Sigmoid colon (tissue), 7 donors: ENCODE results near the gene CARMIL3. TPM values are rescaled to one million over a fixed set of nuclear protein-coding genes. Genes with fewer than 3 reads are reported as not detected.

Experiments used
- DNase-seq: peaks from one replicate; pipeline ENCODE4 v3.0.0-alpha.2; 2019
- H3K27ac ChIP-seq, 4 donors: fragments of 200-600 bp; sonication (generic); one replicate each; pipeline ENCODE4 v1.5.1; 2016 to 2019; ENCODE audit warnings: mild to moderate bottlenecking in 1 of 4
- H3K27me3 ChIP-seq, 3 donors: fragments of 200-600 bp; sonication (generic); one replicate each; pipeline ENCODE4 v1.5.1; 2019; ENCODE audit warnings: mild to moderate bottlenecking in 1 of 3
- H3K36me3 ChIP-seq, 4 donors: fragments of 200-600 bp; sonication (generic); one replicate each; pipeline ENCODE4 v1.5.1; 2016 to 2019
- H3K4me1 ChIP-seq, 4 donors: fragments of 200-600 bp; sonication (generic); one replicate each; pipeline ENCODE4 v1.5.1; 2017 to 2019
- H3K4me3 ChIP-seq, 4 donors: fragments of 200-600 bp; sonication (generic); one replicate each; pipeline ENCODE4 v1.5.1; 2017 to 2019; ENCODE audit warnings: mild to moderate bottlenecking in 2 of 4, moderate library complexity in 1 of 4
- H3K9me3 ChIP-seq, 4 donors: fragments of 200-600 bp in 3 of 4; sonication (generic) in 3 of 4; one replicate each; pipeline versions ENCODE4 v1.5.1 to v1.6.1; 2013 to 2019
- EP300 ChIP-seq, 4 donors: sonication (generic); formaldehyde crosslinking; IDR thresholded peaks; one replicate each; pipeline ENCODE4 v1.6.1; 2017; ENCODE audit warnings: antibody characterized with exemption in 4 of 4
- POLR2A ChIP-seq, 2 donors: fragments of 450-650 bp; IDR thresholded peaks; one replicate each; pipeline ENCODE4 v1.6.1; 2016; ENCODE audit warnings: antibody characterized with exemption in 2 of 2, mild to moderate bottlenecking in 2 of 2, moderate library complexity in 2 of 2
- POLR2AphosphoS5 ChIP-seq, 4 donors: sonication (generic); formaldehyde crosslinking; IDR thresholded peaks; one replicate each; pipeline ENCODE4 v1.6.1; 2017; ENCODE audit warnings: antibody characterized with exemption in 4 of 4
- WGBS, 2 donors: extraction: QIAGEN DNeasy Blood & Tissue Kit; methylation state at CpG; one replicate each; pipeline ENCODE4 v1.1.7; 2013; 5-methylcytosine and 5-hydroxymethylcytosine counted together
- intact Hi-C: fragments of 100-400 bp; cut with DNase I; formaldehyde crosslinking; loops from one replicate; pipeline ENCODE4 v1.15.1; 2023
- polyA plus RNA-seq, 3 donors: library from polyadenylated mRNA; stranded (reverse); fragments of 200-250 nt; gene quantifications; one replicate each; pipeline ENCODE4 v1.2.3, GENCODE V29; 2013
- total RNA-seq, 4 donors: library from RNA; depleted of rRNA; stranded (reverse); fragments of >200 nt; gene quantifications; one replicate each; pipeline ENCODE4 v1.1.0, GENCODE V29; 2016
- TF ChIP-seq, protein P1 (sequence below), 4 experiments: fragments of 450-650 bp in 3 of 4; fragments of 200-600 bp in 1 of 4; IDR thresholded peaks; one replicate each; pipeline ENCODE4 v1.5.1; 2016 to 2019; ENCODE audit warnings: antibody characterized with exemption in 4 of 4, mild to moderate bottlenecking in 3 of 4, moderate library complexity in 2 of 4
- donor health status: healthy with polysubstance abuse.
- donor health status: Bipolar disorder and iron deficiency.
- donor health status: healthy.

CARMIL3 gene
- total and polyA plus RNA-seq, 7 donors: under 0.01 to 3.3 (median 0.23) TPM

DNA sequence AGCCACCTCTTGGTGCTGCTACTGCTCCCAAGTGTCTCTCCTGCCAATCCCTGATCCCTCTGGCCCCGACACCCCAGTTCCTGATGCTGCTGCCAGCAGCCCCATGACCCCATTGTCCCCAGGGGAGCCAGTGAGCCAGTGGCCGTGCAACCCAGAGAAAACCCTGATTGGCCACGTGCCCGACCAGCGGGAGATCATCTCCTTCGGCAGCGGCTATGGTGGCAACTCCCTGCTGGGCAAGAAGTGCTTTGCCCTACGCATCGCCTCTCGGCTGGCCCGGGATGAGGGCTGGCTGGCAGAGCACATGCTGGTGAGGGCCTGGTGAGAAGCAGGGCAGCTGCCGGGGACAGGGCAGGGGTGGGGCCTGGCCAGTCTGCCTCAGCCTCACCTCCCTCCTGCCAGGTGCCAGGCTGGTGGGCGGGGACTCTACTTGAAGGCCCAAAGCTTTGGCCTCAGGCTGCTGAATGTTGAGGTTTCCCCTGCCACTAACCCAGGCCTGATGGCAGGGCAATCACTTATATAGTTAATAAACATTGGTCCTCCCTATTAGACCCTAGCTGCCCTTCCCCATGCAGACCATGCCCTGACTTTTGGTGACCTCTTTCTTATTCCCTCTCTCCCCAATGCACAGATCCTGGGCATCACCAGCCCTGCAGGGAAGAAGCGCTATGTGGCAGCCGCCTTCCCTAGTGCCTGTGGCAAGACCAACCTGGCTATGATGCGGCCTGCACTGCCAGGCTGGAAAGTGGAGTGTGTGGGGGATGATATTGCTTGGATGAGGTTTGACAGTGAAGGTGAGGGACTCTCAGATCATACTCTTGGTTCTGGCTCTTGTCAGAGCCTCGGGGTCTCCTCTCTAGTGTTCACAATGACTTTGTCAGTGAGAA lies 47.4 kb downstream of the CARMIL3 start:
- H3K9me3 ChIP-seq: no peaks in the 10 kb centered on the region
- peaks cover 0 to 12% (median 0%) of the 10 kb centered on the region in 4 donors for H3K36me3 ChIP-seq
- no peak overlapping the region for H3K4me3 ChIP-seq
- TF ChIP-seq, protein P1, sequence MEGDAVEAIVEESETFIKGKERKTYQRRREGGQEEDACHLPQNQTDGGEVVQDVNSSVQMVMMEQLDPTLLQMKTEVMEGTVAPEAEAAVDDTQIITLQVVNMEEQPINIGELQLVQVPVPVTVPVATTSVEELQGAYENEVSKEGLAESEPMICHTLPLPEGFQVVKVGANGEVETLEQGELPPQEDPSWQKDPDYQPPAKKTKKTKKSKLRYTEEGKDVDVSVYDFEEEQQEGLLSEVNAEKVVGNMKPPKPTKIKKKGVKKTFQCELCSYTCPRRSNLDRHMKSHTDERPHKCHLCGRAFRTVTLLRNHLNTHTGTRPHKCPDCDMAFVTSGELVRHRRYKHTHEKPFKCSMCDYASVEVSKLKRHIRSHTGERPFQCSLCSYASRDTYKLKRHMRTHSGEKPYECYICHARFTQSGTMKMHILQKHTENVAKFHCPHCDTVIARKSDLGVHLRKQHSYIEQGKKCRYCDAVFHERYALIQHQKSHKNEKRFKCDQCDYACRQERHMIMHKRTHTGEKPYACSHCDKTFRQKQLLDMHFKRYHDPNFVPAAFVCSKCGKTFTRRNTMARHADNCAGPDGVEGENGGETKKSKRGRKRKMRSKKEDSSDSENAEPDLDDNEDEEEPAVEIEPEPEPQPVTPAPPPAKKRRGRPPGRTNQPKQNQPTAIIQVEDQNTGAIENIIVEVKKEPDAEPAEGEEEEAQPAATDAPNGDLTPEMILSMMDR (IDR thresholded peaks at IDR 0.05): no peak
- TF ChIP-seq EP300 (IDR thresholded peaks at IDR 0.05): no peak
- no peak for TF ChIP-seq POLR2AphosphoS5 (IDR thresholded peaks at IDR 0.05)
- TF ChIP-seq POLR2A (IDR thresholded peaks at IDR 0.05): no peak
- H3K27me3 ChIP-seq: no peaks in the 10 kb centered on the region
- DNase-seq: no peak
- no peak overlapping the region for H3K27ac ChIP-seq
- intact Hi-C loops: loop anchor here (10.0 kb wide), 2 partner anchors 114 to 464 kb away; partner anchors contain the start of genes DHRS2 and DHRS4L2
- WGBS, 2 donors: 58 to 89% methylated on average over 17 of the region's 17 CpGs
- H3K4me1 ChIP-seq: peaks cover 0 to 10% (median 6%) of the 10 kb centered on the region in 4 donors

DNA sequence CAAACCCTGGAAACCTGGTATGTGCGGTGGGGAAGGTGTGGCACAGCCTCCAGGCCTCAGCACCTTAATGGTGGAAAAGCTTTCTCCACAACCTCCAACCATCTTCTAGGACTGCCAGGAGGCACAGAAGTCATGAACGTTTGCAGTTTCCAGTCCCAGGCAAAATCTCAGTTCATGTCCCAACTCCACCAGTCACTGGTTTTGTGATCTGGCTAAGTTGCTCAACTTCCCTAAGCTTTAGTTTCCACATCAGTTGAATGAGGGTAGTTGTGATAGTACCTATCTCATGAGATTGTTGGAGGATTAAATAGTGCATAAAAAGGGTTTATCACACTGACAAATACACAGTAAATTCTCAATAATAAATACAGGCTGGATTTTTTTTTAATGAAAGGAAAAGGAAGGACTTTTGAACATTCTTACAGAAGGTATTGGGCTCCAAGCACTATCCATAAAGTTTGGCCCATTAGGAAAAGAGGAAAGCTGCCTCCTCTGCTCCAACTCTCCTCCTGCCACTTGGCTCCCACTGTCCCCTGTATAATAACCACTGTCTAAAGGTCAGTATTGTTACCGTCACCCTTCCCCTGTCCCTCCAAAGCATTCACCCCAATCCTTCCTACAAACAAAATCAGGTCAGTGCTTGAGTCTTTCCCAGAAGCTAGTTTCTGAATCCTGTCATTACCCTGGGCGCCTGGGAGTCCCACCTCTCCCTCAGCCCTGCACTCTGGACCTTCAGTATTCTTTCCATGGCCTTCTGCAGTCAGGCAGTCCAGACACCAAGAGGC lies 48.6 kb downstream of the CARMIL3 start:
- DNase-seq: no peak
- Histone ChIP-seq H3K9me3 (no peaks in the 10 kb centered on the region), H3K36me3 (peaks cover 0 to 12% (median 0%) of the 10 kb centered on the region in 4 donors), H3K27me3 (no peaks in the 10 kb centered on the region), H3K4me3 (no peak overlapping the region), H3K4me1 (peaks cover 0 to 2% (median under 1%) of the 10 kb centered on the region in 4 donors), H3K27ac (no peak overlapping the region)
- WGBS, 2 donors: 85 to 89% methylated on average over 4 of the region's 4 CpGs
- TF ChIP-seq, protein P1 (IDR thresholded peaks at IDR 0.05): no peak
- TF ChIP-seq POLR2A (IDR thresholded peaks at IDR 0.05): no peak
- TF ChIP-seq POLR2AphosphoS5 (IDR thresholded peaks at IDR 0.05): no peak
- TF ChIP-seq EP300 (IDR thresholded peaks at IDR 0.05): no peak
- intact Hi-C loops: no loop called here

- DNase-seq: no peak
- intact Hi-C loops: no loop called here
- Histone ChIP-seq H3K27me3 (no peaks in the 10 kb centered on the region), H3K27ac (no peak overlapping the region), H3K36me3 (peaks cover 0 to 12% (median 0%) of the 10 kb centered on the region in 4 donors), H3K4me3 (no peak overlapping the region), H3K4me1 (no peaks in the 10 kb centered on the region), H3K9me3 (no peaks in the 10 kb centered on the region)
- WGBS, 2 donors: 95 to 96% methylated on average over 3 of the region's 3 CpGs
- TF ChIP-seq POLR2A (IDR thresholded peaks at IDR 0.05) (no peak), EP300 (IDR thresholded peaks at IDR 0.05) (no peak), POLR2AphosphoS5 (IDR thresholded peaks at IDR 0.05) (no peak)
- TF ChIP-seq, protein P1 (IDR thresholded peaks at IDR 0.05): no peak
Observed at GRCh38 chr14:24100982-24101494, 49.2 kb downstream of the CARMIL3 start.

DNA sequence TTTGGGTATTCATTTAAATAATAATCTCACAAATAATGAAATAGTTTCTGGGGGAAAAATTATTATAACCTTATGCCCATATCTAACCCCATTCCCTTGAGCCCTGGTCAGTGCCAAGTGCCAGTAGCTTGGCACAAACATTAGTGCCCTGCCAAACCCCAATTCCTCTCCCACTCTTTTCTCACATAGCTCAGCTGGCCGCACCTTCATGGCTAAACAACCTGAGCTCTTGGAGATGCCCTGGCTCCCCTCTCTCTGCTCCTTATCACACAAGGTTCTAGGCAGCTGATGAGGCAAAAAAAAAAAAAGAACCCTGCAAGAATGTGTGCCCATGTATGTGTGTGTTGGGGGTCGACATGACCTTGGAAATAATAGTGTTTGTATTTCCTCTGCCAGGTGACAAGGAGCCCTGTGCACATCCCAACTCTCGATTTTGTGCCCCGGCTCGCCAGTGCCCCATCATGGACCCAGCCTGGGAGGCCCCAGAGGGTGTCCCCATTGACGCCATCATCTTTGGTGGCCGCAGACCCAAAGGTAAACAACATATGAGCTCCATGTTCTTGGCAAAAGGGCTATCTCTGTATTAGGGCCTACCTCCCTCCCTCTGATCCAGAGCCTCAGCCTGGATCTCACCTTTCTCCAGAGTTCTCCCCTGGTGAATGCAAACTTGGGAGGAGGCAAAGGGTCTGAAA lies 50.7 kb downstream of the CARMIL3 start:
- Histone ChIP-seq H3K4me1 (no peaks in the 10 kb centered on the region), H3K9me3 (no peaks in the 10 kb centered on the region), H3K27me3 (no peaks in the 10 kb centered on the region), H3K4me3 (no peak overlapping the region), H3K36me3 (peaks cover 0 to 12% (median 0%) of the 10 kb centered on the region in 4 donors), H3K27ac (no peak overlapping the region)
- TF ChIP-seq EP300 (IDR thresholded peaks at IDR 0.05) (no peak), POLR2A (IDR thresholded peaks at IDR 0.05) (no peak), POLR2AphosphoS5 (IDR thresholded peaks at IDR 0.05) (no peak)
- TF ChIP-seq, protein P1 (IDR thresholded peaks at IDR 0.05): no peak
- DNase-seq: no peak
- WGBS, 2 donors: 92 to 97% methylated on average over 7 of the region's 7 CpGs
- intact Hi-C loops: no loop called here
